Peyer's patch (tissue), 4 donors: Measurements from ENCODE around the gene AFMID.
"Not testable (repeated sequence)": the region's sequence is repeated elsewhere in the genome, so short reads cannot be mapped to it uniquely, and the experiment has no call there.

Experiments
- CTCF ChIP-seq, 6 experiments: fragments of 450-650 bp in 4 of 6; fragments of 200-600 bp in 2 of 6; sonication (generic) in 1 of 6; IDR thresholded peaks; one replicate each; pipeline ENCODE4 v1.5.1; 2017 to 2019; ENCODE audit warnings: antibody characterized with exemption in 6 of 6, mild to moderate bottlenecking in 3 of 6, moderate library complexity in 1 of 6
- POLR2A ChIP-seq, 2 donors: fragments of 450-650 bp; IDR thresholded peaks; one replicate each; pipeline ENCODE4 v1.5.1; 2017; ENCODE audit warnings: antibody characterized with exemption in 2 of 2, mild to moderate bottlenecking in 2 of 2, moderate library complexity in 2 of 2

- TF ChIP-seq POLR2A, CTCF (IDR thresholded peaks at IDR 0.05): not testable (repeated sequence)
Observed at GRCh38 chr17:78235022-78235421, 47.9 kb downstream of the AFMID start.
